Spleen (tissue), 11 donors: ENCODE results near the gene SLC35F6. TPM values are rescaled to one million over a fixed set of nuclear protein-coding genes. Genes with fewer than 3 reads are reported as not detected.

Experiments used
- DNase-seq: peaks from one replicate; pipeline ENCODE4 v3.0.0-alpha.2; 2020
- H3K27ac ChIP-seq, 8 donors: fragments of 200-600 bp; sonication (generic) in 7 of 8; 1 replicate in 4 of 8; 2 replicates in 4 of 8; pipeline versions ENCODE4 v1.5.0 to v1.8.0; 2016 to 2021; ENCODE audit warnings: inconsistent platforms in 4 of 8, mild to moderate bottlenecking in 4 of 8, moderate library complexity in 1 of 8
- H3K27me3 ChIP-seq, 7 donors: fragments of 200-600 bp; sonication (generic) in 6 of 7; replicated peaks in 1 of 7; 1 replicate in 4 of 7; 2 replicates in 3 of 7; pipeline versions ENCODE4 v1.5.0 to v1.8.0; 2016 to 2021; ENCODE audit warnings: inconsistent platforms in 3 of 7, mild to moderate bottlenecking in 1 of 7
- H3K36me3 ChIP-seq, 6 donors: fragments of 200-600 bp; sonication (generic) in 5 of 6; 1 replicate in 4 of 6; 2 replicates in 2 of 6; pipeline versions ENCODE4 v1.5.0 to v1.8.0; 2016 to 2021; ENCODE audit warnings: inconsistent platforms in 2 of 6
- H3K4me1 ChIP-seq, 6 donors: fragments of 200-600 bp; sonication (generic) in 5 of 6; 1 replicate in 3 of 6; 2 replicates in 3 of 6; pipeline versions ENCODE4 v1.5.0 to v1.8.0; 2016 to 2021; ENCODE audit warnings: inconsistent platforms in 3 of 6
- H3K4me3 ChIP-seq, 8 donors: fragments of 200-600 bp; sonication (generic) in 7 of 8; 1 replicate in 4 of 8; 2 replicates in 4 of 8; pipeline versions ENCODE4 v1.5.0 to v1.8.0; 2016 to 2021; ENCODE audit warnings: inconsistent platforms in 4 of 8, mild to moderate bottlenecking in 4 of 8, moderate library complexity in 2 of 8
- H3K9me3 ChIP-seq, 8 donors: fragments of 200-600 bp; sonication (generic) in 7 of 8; 1 replicate in 4 of 8; 2 replicates in 4 of 8; pipeline versions ENCODE4 v1.5.0 to v1.8.0; 2016 to 2021; ENCODE audit warnings: inconsistent platforms in 4 of 8
- POLR2A ChIP-seq, 3 donors: fragments of 450-650 bp; IDR thresholded peaks; one replicate each; pipeline ENCODE4 v1.5.1; 2017; ENCODE audit warnings: antibody characterized with exemption in 3 of 3, mild to moderate bottlenecking in 1 of 3
- POLR2AphosphoS5 ChIP-seq, 3 donors: sonication (generic); formaldehyde crosslinking; IDR thresholded peaks; one replicate each; pipeline ENCODE4 v1.5.1; 2017; ENCODE audit warnings: antibody characterized with exemption in 3 of 3
- WGBS, 5 donors: extraction: QIAGEN DNeasy Blood & Tissue Kit in 3 of 5; methylation state at CpG; one replicate each; pipeline versions ENCODE4 v1.1.5 to v1.1.7; 2013 to 2018; 5-methylcytosine and 5-hydroxymethylcytosine counted together
- intact Hi-C: fragments of 100-400 bp; cut with DNase I; formaldehyde crosslinking; loops from one replicate; pipeline ENCODE4 v1.15.0; 2023; ENCODE audit warnings: low total_unique reads
- polyA plus RNA-seq, 3 donors: library from polyadenylated mRNA; stranded (reverse); fragments of 200-250 nt; gene quantifications; one replicate each; pipeline ENCODE4 v1.2.1, GENCODE V29; 2013
- total RNA-seq, 7 donors: library from RNA; depleted of rRNA in 3 of 7; stranded (reverse); fragments of >200 nt in 3 of 7; fragmentation: NEBNext Ultra II Directional in 4 of 7; extraction: Animal tissue kit (Norgen Biotek cat#: 25700) in 4 of 7; gene quantifications; one replicate each; pipeline versions ENCODE4 v1.1.0 to v1.2.1, GENCODE V29; 2016 to 2021
- TF ChIP-seq, protein P1 (sequence below), 11 experiments: fragments of 200-600 bp in 7 of 11; fragments of 450-650 bp in 4 of 11; sonication (generic) in 4 of 11; IDR thresholded peaks in 8 of 11; conservative IDR thresholded peaks in 3 of 11; 1 replicate in 7 of 11; 2 replicates in 4 of 11; pipeline versions ENCODE4 v1.4.0 to v1.8.0; 2016 to 2021; ENCODE audit warnings: antibody characterized with exemption in 11 of 11, inconsistent platforms in 4 of 11, mild to moderate bottlenecking in 1 of 11
- donor health status: healthy with polysubstance abuse.
- donor health status: DM: no; HTN: no; CAD: no; lungs with moderate emphysema.
- donor health status: DM: no; HTN: no; CAD: no.
- donor health status: Bipolar disorder and iron deficiency.
- donor health status: healthy.
- donor health status: DM: no; HTN: no; CAD: no.
- donor health status: DM: yes; HTN: yes; CAD: no.

The SLC35F6 gene
- total and polyA plus RNA-seq, 10 donors, result 5.3 to 50.2 (median 30.1) TPM

DNA sequence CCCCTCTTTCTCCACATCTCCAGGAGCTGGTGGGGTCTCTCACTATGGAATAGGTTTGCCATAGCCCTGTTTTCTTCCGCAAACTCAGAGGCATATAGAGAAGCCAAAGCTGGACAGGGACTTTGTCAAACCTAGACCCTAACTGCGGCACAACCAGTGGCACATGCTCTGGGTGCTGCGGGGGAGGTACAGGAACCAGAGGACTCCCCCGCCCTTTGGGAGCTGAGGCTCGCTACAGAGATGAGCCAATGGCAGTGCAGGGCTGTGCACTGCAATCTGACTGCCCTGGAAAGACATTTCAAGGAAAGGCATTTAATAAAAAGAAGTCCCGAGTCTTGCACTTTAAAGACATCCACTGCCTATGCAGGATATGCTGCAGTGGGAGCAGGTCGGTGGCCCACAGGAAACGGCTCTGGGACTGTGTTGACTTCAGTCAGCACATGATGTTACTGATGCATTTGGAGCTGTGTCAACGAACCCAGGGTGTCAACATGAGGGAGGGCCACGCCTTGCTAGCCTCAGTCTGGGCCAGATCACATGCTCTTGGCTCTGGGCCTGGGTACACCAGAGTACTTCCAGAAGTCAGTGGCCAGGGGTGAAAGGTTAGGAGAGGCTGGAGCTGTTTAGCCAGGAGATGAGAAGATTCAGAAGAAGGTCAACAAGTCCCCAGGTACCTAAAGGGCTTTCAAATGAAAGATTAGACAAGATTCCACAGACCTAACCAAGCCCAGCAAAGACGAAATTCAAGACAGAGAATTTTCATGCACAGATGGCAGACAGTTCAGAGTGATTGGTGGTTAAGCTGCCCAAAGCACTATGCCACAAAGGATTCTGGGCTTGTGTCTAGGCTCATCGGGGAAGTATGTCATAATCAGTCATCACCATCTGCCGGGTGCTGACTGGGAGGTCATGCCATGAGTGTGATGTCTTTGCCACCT is 8.2 kb downstream of the SLC35F6 start:
- H3K9me3 ChIP-seq, result no peaks in the 10 kb centered on the region
- H3K27me3 ChIP-seq, result no peaks in the 10 kb centered on the region
- H3K27ac ChIP-seq, result peak overlapping the region; percentile 40 to 92 (median 75)
- intact Hi-C loops, result no loop called here
- 42 to 50% (median 48%) methylated on average over 13 of the region's 13 CpGs for WGBS, 5 donors
- peaks cover 0 to 48% (median 34%) of the 10 kb centered on the region in 6 donors for H3K36me3 ChIP-seq
- H3K4me1 ChIP-seq, result peaks cover 28 to 70% (median 57%) of the 10 kb centered on the region in 6 donors
- TF ChIP-seq, protein P1, sequence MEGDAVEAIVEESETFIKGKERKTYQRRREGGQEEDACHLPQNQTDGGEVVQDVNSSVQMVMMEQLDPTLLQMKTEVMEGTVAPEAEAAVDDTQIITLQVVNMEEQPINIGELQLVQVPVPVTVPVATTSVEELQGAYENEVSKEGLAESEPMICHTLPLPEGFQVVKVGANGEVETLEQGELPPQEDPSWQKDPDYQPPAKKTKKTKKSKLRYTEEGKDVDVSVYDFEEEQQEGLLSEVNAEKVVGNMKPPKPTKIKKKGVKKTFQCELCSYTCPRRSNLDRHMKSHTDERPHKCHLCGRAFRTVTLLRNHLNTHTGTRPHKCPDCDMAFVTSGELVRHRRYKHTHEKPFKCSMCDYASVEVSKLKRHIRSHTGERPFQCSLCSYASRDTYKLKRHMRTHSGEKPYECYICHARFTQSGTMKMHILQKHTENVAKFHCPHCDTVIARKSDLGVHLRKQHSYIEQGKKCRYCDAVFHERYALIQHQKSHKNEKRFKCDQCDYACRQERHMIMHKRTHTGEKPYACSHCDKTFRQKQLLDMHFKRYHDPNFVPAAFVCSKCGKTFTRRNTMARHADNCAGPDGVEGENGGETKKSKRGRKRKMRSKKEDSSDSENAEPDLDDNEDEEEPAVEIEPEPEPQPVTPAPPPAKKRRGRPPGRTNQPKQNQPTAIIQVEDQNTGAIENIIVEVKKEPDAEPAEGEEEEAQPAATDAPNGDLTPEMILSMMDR (IDR thresholded peaks at IDR 0.05 in 8 of 11, conservative IDR thresholded peaks at IDR 0.05 in 3 of 11), result no peak
- TF ChIP-seq POLR2A (IDR thresholded peaks at IDR 0.05), result no peak
- TF ChIP-seq POLR2AphosphoS5 (IDR thresholded peaks at IDR 0.05), result peak in 2 of 3 donors; percentile 86 to 92
- DNase-seq, result peak; percentile 86
- no peak overlapping the region for H3K4me3 ChIP-seq

DNA sequence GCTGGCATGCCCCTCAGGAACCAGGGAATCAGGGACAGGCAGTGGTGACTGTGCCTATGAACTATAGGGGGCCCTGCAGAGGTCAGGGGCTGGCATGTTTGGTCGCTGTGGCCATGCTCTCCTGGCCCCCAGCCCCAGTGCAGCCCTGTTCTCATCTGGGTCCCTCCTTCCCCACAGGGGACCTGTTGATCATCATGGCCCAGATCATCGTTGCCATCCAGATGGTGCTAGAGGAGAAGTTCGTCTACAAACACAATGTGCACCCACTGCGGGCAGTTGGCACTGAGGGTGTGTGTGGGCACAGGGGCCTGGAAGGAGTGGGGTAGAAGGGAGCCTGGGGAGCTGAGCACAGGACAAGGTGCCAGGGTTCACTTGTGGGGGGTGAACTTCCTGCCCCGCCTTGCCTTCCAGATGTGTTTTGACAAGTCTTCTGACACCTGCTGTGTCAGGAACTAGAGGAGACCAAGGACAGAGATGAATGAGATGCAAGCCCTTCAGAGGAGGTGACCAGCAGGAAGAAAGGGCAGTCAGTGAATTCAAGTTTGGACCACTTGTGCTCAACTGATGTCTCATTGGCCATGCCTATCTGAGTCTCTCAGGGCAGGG is 12.2 kb downstream of the SLC35F6 start:
- Histone ChIP-seq H3K4me3 (no peak overlapping the region), H3K27me3 (no peaks in the 10 kb centered on the region), H3K36me3 (peaks cover 0 to 78% (median 70%) of the 10 kb centered on the region in 6 donors), H3K27ac (no peak overlapping the region), H3K9me3 (no peaks in the 10 kb centered on the region), H3K4me1 (peaks cover 11 to 39% (median 23%) of the 10 kb centered on the region in 6 donors)
- no peak for DNase-seq
- TF ChIP-seq POLR2A (IDR thresholded peaks at IDR 0.05) (no peak), POLR2AphosphoS5 (IDR thresholded peaks at IDR 0.05) (peak in 1 of 3 donors; percentile 7)
- TF ChIP-seq, protein P1 (IDR thresholded peaks at IDR 0.05 in 8 of 11, conservative IDR thresholded peaks at IDR 0.05 in 3 of 11), result no peak
- 92 to 94% (median 93%) methylated on average over 5 of the region's 5 CpGs for WGBS, 5 donors
- intact Hi-C loops, result no loop called here

DNA sequence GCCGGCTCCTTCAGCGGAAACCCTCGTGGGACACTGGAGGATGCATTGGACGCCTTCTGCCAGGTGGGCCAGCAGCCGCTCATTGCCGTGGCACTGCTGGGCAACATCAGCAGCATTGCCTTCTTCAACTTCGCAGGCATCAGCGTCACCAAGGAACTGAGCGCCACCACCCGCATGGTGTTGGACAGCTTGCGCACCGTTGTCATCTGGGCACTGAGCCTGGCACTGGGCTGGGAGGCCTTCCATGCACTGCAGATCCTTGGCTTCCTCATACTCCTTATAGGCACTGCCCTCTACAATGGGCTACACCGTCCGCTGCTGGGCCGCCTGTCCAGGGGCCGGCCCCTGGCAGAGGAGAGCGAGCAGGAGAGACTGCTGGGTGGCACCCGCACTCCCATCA is 14.0 kb downstream of the SLC35F6 start:
- H3K36me3 ChIP-seq, result peaks cover 0 to 84% (median 70%) of the 10 kb centered on the region in 6 donors
- no peak overlapping the region for H3K27ac ChIP-seq
- H3K4me3 ChIP-seq, result no peak overlapping the region
- TF ChIP-seq POLR2AphosphoS5 (IDR thresholded peaks at IDR 0.05), result peak in 2 of 3 donors; percentile 26 to 56
- TF ChIP-seq, protein P1 (IDR thresholded peaks at IDR 0.05 in 8 of 11, conservative IDR thresholded peaks at IDR 0.05 in 3 of 11), result no peak
- DNase-seq, result no peak
- peaks cover 0 to 21% (median 5%) of the 10 kb centered on the region in 6 donors for H3K4me1 ChIP-seq
- WGBS, 5 donors, result 95 to 98% (median 96%) methylated on average over 16 to 18 of the region's 18 CpGs
- intact Hi-C loops, result no loop called here
- no peaks in the 10 kb centered on the region for H3K27me3 ChIP-seq
- no peaks in the 10 kb centered on the region for H3K9me3 ChIP-seq

DNA sequence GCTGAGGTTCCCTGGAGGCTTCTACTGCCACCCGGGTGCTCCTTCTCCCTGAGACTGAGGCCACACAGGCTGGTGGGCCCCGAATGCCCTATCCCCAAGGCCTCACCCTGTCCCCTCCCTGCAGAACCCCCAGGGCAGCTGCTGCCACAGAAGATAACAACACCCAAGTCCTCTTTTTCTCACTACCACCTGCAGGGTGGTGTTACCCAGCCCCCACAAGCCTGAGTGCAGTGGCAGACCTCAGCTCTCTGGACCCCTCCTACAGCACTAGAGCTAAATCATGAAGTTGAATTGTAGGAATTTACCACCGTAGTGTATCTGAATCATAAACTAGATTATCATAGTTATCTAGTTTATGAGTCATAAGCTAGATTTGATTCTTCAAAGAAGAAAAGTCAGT is 14.4 kb downstream of the SLC35F6 start:
- no peak overlapping the region for H3K27ac ChIP-seq
- WGBS, 5 donors, result 90 to 98% (median 93%) methylated on average over 2 to 3 of the region's 3 CpGs
- TF ChIP-seq, protein P1 (IDR thresholded peaks at IDR 0.05 in 8 of 11, conservative IDR thresholded peaks at IDR 0.05 in 3 of 11), result no peak
- TF ChIP-seq POLR2A (IDR thresholded peaks at IDR 0.05) (no peak), POLR2AphosphoS5 (IDR thresholded peaks at IDR 0.05) (no peak)
- H3K36me3 ChIP-seq, result peaks cover 0 to 84% (median 70%) of the 10 kb centered on the region in 6 donors
- H3K27me3 ChIP-seq, result no peaks in the 10 kb centered on the region
- no peak overlapping the region for H3K4me3 ChIP-seq
- peaks cover 0 to 17% (median 1%) of the 10 kb centered on the region in 6 donors for H3K4me1 ChIP-seq
- intact Hi-C loops, result no loop called here
- no peaks in the 10 kb centered on the region for H3K9me3 ChIP-seq
- no peak for DNase-seq
